OCI-LY7 (cell line): ENCODE results near the gene ADAT1. TPM values are rescaled to one million over a fixed set of nuclear protein-coding genes. Genes with fewer than 3 reads are reported as not detected.

Experiments
- total RNA-seq, 2 experiments: library from RNA; depleted of rRNA in 1 of 2; stranded (reverse); fragments of >200 nt in 1 of 2; shearing (Covaris generic) in 1 of 2; gene quantifications; 2 replicates each; pipeline ENCODE4 v1.2.3, GENCODE V29; 2014 to 2022

ADAT1 gene
- total RNA-seq, 2 experiments from 2014 or later = 53.4 to 91.7 TPM

Other genes starting within 250 kb of the ADAT1 start
- gene CFDP1, start 189.8 kb downstream of the ADAT1 start, total RNA-seq (2014; rRNA removed; shearing (Covaris generic)) = 30.0 and 55.1 TPM in 2 replicates
- 55.4 and 57.6 TPM in 2 replicates for gene CFDP1, start 189.8 kb downstream of the ADAT1 start, total RNA-seq (2022)
- 25.7 and 29.0 TPM in 2 replicates for gene TMEM170A, start 158.6 kb downstream of the ADAT1 start, total RNA-seq (2014; rRNA removed; shearing (Covaris generic))
- 27.3 and 29.4 TPM in 2 replicates for gene TMEM170A, start 158.6 kb downstream of the ADAT1 start, total RNA-seq (2022)
- 0.06 TPM in 1 of 2 replicates, not detected in the other for gene CHST6, start 127.8 kb downstream of the ADAT1 start, total RNA-seq (2014; rRNA removed; shearing (Covaris generic))
- gene CHST6, start 127.8 kb downstream of the ADAT1 start, total RNA-seq (2022) = 0.13 TPM in 1 of 2 replicates, not detected in the other
- 0.19 and 0.54 TPM in 2 replicates for gene CHST5, start 87.2 kb downstream of the ADAT1 start, total RNA-seq (2014; rRNA removed; shearing (Covaris generic))
- gene CHST5, start 87.2 kb downstream of the ADAT1 start, total RNA-seq (2022) = 0.10 and 0.89 TPM in 2 replicates
- gene TMEM231, start 67.0 kb downstream of the ADAT1 start, total RNA-seq (2014; rRNA removed; shearing (Covaris generic)) = 5.6 and 6.9 TPM in 2 replicates
- 6.6 and 10.0 TPM in 2 replicates for gene TMEM231, start 67.0 kb downstream of the ADAT1 start, total RNA-seq (2022)
- 37.0 and 57.7 TPM in 2 replicates for gene GABARAPL2, start 56.9 kb downstream of the ADAT1 start, total RNA-seq (2014; rRNA removed; shearing (Covaris generic))
- gene GABARAPL2, start 56.9 kb downstream of the ADAT1 start, total RNA-seq (2022) = 91.6 and 93.5 TPM in 2 replicates
- 126 and 143 TPM in 2 replicates for gene KARS1, start 24.4 kb upstream of the ADAT1 start, total RNA-seq (2014; rRNA removed; shearing (Covaris generic))
- gene KARS1, start 24.4 kb upstream of the ADAT1 start, total RNA-seq (2022) = 167 and 172 TPM in 2 replicates
- gene TERF2IP, start 24.5 kb upstream of the ADAT1 start, total RNA-seq (2014; rRNA removed; shearing (Covaris generic)) = 41.6 and 42.3 TPM in 2 replicates
- gene TERF2IP, start 24.5 kb upstream of the ADAT1 start, total RNA-seq (2022) = 64.3 and 69.3 TPM in 2 replicates
- not detected in 2 replicates for gene CPHXL2, start 53.7 kb upstream of the ADAT1 start, total RNA-seq (2014; rRNA removed; shearing (Covaris generic))
- gene CPHXL2, start 53.7 kb upstream of the ADAT1 start, total RNA-seq (2022) = not detected in 2 replicates
- gene DUXB, start 78.2 kb upstream of the ADAT1 start, total RNA-seq (2014; rRNA removed; shearing (Covaris generic)) = not detected in 2 replicates
- gene DUXB, start 78.2 kb upstream of the ADAT1 start, total RNA-seq (2022) = not detected in 2 replicates
- gene CPHXL, start 103.2 kb upstream of the ADAT1 start, total RNA-seq (2014; rRNA removed; shearing (Covaris generic)) = not detected in 2 replicates
- gene CPHXL, start 103.2 kb upstream of the ADAT1 start, total RNA-seq (2022) = not detected in 2 replicates